Measurements from ENCODE around the gene BRSK1.

The BRSK1 gene

DNA sequence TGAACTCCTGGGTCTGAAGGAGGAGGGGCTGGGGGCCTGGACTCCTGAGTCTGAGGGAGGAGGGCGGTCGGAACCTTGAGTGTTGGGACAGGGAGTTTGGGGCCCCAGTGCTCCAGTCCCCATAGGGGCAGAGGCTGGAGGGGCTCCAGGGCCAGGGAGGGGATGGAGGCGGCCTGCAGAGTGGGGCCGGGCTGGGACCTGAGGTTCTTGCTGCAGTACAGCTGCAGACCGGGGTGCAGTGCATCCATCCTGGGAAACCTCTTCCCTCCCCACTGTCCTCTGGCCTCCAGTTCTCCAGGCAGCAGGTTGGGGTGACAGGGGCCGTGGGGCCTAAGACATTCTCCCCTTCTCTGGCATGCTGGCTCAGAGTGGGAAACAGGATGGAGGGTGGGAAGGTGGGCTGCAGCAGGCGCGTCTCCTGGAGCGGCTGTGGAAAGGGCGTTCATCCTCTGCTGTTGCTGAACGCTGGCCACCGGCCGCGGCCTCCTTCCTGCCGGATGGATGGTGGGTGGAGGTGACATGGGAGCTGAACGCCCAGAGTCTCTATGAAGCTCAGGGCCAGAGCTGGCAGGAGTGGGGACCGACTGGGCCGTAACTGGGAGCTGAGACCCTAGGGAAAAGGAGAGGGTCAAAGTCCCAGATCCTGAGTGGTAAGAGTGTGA, 1.6 kb downstream of the BRSK1 start:
- TF ChIP-seq, protein P1, sequence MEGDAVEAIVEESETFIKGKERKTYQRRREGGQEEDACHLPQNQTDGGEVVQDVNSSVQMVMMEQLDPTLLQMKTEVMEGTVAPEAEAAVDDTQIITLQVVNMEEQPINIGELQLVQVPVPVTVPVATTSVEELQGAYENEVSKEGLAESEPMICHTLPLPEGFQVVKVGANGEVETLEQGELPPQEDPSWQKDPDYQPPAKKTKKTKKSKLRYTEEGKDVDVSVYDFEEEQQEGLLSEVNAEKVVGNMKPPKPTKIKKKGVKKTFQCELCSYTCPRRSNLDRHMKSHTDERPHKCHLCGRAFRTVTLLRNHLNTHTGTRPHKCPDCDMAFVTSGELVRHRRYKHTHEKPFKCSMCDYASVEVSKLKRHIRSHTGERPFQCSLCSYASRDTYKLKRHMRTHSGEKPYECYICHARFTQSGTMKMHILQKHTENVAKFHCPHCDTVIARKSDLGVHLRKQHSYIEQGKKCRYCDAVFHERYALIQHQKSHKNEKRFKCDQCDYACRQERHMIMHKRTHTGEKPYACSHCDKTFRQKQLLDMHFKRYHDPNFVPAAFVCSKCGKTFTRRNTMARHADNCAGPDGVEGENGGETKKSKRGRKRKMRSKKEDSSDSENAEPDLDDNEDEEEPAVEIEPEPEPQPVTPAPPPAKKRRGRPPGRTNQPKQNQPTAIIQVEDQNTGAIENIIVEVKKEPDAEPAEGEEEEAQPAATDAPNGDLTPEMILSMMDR (IDR thresholded peaks at IDR 0.05): no peak
- H3K4me3 ChIP-seq: no peak overlapping the region
- H3K36me3 ChIP-seq: no peaks in the 10 kb centered on the region
- peak overlapping the region in 1 of 2 donors; percentile 74 for H3K27ac ChIP-seq
- peaks cover 0 to 19% (median 10%) of the 10 kb centered on the region in 4 donors for H3K4me1 ChIP-seq
- intact Hi-C loops (cut with DNase I; ENCODE audit: low total_unique reads): no loop called here
- no peak for DNase-seq
- H3K27me3 ChIP-seq: peaks cover 0 to 31% of the 10 kb centered on the region in 2 donors
- H3K9me3 ChIP-seq: no peaks in the 10 kb centered on the region

DNA sequence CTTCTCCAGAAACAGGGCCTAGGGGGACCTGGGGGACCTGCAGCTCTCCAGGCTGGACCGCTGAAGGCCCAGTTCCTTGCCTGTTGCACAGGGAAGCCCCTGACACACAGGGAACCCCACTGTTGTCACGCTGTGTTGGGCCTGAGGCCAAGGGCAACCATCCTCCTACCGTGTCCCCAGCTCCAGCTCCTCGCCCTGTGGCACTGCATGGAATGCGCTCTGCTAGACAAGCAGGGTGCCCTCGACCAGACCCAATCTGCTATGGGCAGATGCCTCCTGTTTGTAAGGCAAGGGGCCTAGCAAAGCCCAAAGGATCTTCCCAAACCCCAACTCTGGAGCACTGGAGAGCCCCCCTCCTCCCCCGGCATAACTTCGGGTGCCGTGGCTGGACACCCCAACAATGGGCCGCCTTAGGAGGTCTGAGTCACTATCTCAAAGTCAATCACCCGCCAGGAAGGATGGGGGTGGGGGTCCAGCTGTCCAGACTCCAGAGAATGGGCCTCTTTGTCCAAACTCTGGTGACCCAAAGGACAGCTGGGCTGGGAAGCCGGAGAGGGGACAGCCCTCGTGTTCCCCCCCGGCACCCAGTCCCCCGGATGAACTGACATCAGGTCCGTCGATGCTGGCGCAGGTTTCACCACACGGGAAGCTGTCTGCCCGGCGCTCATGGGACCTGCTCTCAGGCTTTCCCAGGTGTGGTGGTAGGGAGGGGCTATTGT, 3.7 kb downstream of the BRSK1 start:
- H3K27ac ChIP-seq: no peak overlapping the region
- intact Hi-C loops (cut with DNase I; ENCODE audit: low total_unique reads): no loop called here

DNA sequence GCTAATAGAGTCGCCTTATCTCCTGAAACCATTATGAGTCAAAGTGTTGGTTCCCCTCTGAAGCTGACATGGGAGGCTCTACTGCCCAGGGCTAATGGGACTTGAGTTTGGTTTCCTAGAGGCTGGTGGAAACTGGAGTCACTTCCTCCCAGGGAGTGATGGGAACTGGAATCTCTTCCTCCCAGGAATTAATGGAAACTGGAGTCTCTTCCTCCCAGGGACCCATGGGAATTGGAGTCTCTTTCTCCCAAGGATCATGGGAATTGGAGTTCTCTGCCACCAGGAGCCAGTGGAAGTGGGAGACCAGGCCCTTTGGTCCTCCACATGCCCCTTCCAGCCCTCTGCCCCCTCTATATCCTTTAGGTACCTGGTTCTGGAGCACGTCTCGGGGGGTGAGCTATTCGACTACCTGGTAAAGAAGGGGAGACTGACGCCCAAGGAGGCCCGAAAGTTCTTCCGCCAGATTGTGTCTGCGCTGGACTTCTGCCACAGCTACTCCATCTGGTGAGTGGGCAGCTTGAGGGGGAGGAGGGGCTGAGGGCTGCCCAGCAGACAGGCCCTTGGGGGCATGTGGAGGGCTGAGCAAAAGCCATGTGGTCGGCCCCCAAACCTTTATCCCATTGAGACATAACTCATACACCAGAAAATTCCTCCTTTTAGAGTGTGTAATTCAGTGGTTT, 5.5 kb downstream of the BRSK1 start:
- intact Hi-C loops (cut with DNase I; ENCODE audit: low total_unique reads): no loop called here
- H3K36me3 ChIP-seq: no peaks in the 10 kb centered on the region
- TF ChIP-seq, protein P1 (IDR thresholded peaks at IDR 0.05): no peak
- H3K4me3 ChIP-seq: no peak overlapping the region
- H3K9me3 ChIP-seq: no peaks in the 10 kb centered on the region
- H3K27me3 ChIP-seq: peaks cover 0 to 14% of the 10 kb centered on the region in 2 donors
- no peak overlapping the region for H3K27ac ChIP-seq
- DNase-seq: no peak
- peaks cover 0 to 13% (median 5%) of the 10 kb centered on the region in 4 donors for H3K4me1 ChIP-seq

More for the DNA sequence above, 3.7 kb downstream of the BRSK1 start:
- Histone ChIP-seq H3K36me3 (no peaks in the 10 kb centered on the region), H3K4me1 (peaks cover 0 to 19% (median 10%) of the 10 kb centered on the region in 4 donors), H3K4me3 (no peak overlapping the region), H3K9me3 (no peaks in the 10 kb centered on the region), H3K27me3 (peaks cover 0 to 28% of the 10 kb centered on the region in 2 donors)
- TF ChIP-seq, protein P1 (IDR thresholded peaks at IDR 0.05): no peak
- DNase-seq: no peak

DNA sequence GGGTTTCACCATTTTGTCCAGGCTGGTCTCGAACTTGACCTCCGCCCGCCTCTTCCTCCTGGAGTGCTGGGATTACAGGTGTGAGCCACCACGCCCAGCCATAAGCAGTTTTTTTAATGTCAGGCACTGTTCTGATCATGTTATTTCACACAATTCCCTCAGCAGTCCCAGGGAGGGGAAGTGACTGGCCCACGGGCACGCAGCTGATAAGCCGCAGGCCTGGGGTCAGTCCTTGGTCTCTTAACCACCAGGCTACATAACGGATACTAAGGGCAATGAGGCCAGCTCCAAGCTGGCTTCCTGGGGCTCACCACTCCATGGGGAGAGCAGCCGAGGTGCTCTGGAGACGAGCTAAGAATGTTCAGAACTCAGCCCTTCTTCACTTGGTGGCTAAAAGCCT, 13.5 kb downstream of the BRSK1 start:
- Histone ChIP-seq H3K9me3 (no peaks in the 10 kb centered on the region), H3K27ac (no peak overlapping the region), H3K36me3 (no peaks in the 10 kb centered on the region), H3K27me3 (peaks cover 0 to 2% of the 10 kb centered on the region in 2 donors), H3K4me3 (no peak overlapping the region), H3K4me1 (peaks cover 0 to 6% (median 0%) of the 10 kb centered on the region in 4 donors)
- no peak for DNase-seq
- TF ChIP-seq, protein P1 (IDR thresholded peaks at IDR 0.05): no peak
- intact Hi-C loops (cut with DNase I; ENCODE audit: low total_unique reads): loop anchor here (10.0 kb wide), 1 partner anchor 118 kb away; no protein-coding TSS in a partner anchor

DNA sequence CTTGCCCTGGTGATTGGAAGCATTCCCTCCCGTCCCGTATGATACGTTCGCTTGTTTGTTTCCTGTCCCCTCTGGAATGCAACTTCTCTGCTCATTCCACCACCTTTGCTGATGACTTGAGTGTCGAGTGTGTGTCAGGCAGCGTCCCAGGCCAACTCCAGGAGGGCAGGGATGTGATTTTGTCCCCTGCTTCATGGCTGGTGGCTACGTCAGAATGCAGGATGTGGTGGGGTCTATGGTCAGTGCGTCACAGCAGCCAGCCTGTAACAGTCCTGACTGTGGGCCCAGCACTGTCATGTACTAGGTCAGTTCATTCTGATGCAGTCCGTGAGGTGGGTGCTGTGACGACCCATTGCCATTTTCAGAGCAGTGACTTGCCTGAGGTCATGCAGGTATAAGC, 16.2 kb downstream of the BRSK1 start:
- TF ChIP-seq, protein P1 (IDR thresholded peaks at IDR 0.05): no peak
- Histone ChIP-seq H3K9me3 (no peaks in the 10 kb centered on the region), H3K4me1 (peaks cover 0 to 6% (median 0%) of the 10 kb centered on the region in 4 donors), H3K4me3 (no peak overlapping the region), H3K36me3 (no peaks in the 10 kb centered on the region), H3K27me3 (peaks cover 0 to 2% of the 10 kb centered on the region in 2 donors), H3K27ac (no peak overlapping the region)
- DNase-seq: no peak
- intact Hi-C loops (cut with DNase I; ENCODE audit: low total_unique reads): loop anchor here (5.0 to 10.0 kb wide), 3 partner anchors 42 to 115 kb away; partner anchors contain the start of gene TMEM238

Measured in tibial artery (tissue), 4 donors.